WTC11 (cell line): Measurements from ENCODE around the gene ISG20L2. TPM values are rescaled to one million over a fixed set of nuclear protein-coding genes. Genes with fewer than 3 reads are reported as not detected.

Experiments
- ATAC-seq: fragments of 200-7000 bp; cut with Tn5 transposase; 2 replicates; pipeline ENCODE4 v1.10.0; 2021; ENCODE audit warnings: mild to moderate bottlenecking, moderate library complexity
- CTCF ChIA-PET: fragments of 300-600 bp; sonication (Branson Sonifier 250); formaldehyde crosslinking; loops from one replicate; lab custom pipeline; 2021; ENCODE audit warnings: antibody characterized with exemption; lab: Charles Lee
- POLR2A ChIA-PET: fragments of 350-600 bp; sonication (Branson Sonifier 250); formaldehyde crosslinking; loops from one replicate; lab custom pipeline; 2021; ENCODE audit warnings: antibody characterized with exemption; lab: Charles Lee
- DNase-seq: peaks from one replicate; pipeline ENCODE4 v3.0.0; 2021; ENCODE audit warnings: low spot score
- H3K27ac Mint-ChIP-seq: 2 replicates; pipeline ENCODE4 v1.8.0; 2021; ENCODE audit warnings: mixed read lengths
- H3K27me3 Mint-ChIP-seq: 2 replicates; pipeline ENCODE4 v1.8.0; 2021; ENCODE audit warnings: low read depth, mild to moderate bottlenecking, moderate library complexity, mixed read lengths
- H3K36me3 Mint-ChIP-seq: 2 replicates; pipeline ENCODE4 v1.8.0; 2021; ENCODE audit warnings: mixed read lengths
- H3K4me1 Mint-ChIP-seq: 2 replicates; pipeline ENCODE4 v1.8.0; 2022; ENCODE audit warnings: mixed read lengths
- H3K4me3 Mint-ChIP-seq: 2 replicates; pipeline ENCODE4 v1.8.0; 2021; ENCODE audit warnings: mild to moderate bottlenecking, moderate library complexity, mixed read lengths
- H3K9me3 Mint-ChIP-seq: 2 replicates; pipeline ENCODE4 v1.8.0; 2021; ENCODE audit warnings: mixed read lengths
- AFF4 ChIP-seq: sonication (generic); formaldehyde crosslinking; IDR thresholded peaks from 2 replicates; pipeline ENCODE4 v1.8.1; 2023; ENCODE audit warnings: mild to moderate bottlenecking, missing genetic modification reagents, borderline replicate concordance
- CBFB ChIP-seq: sonication (generic); formaldehyde crosslinking; IDR thresholded peaks from 2 replicates; pipeline ENCODE4 v1.8.1; 2022; ENCODE audit warnings: mild to moderate bottlenecking, low read depth, missing genetic modification reagents
- CTCF ChIP-seq: fragments of 200-600 bp; IDR thresholded peaks from 2 replicates; pipeline ENCODE4 v1.8.0; 2022; ENCODE audit warnings: antibody characterized with exemption
- E2F1 ChIP-seq: sonication (generic); formaldehyde crosslinking; IDR thresholded peaks from 2 replicates; pipeline ENCODE4 v1.8.0; 2022; ENCODE audit warnings: mild to moderate bottlenecking, missing genetic modification reagents
- GRHL2 ChIP-seq: fragments of 250-450 bp; sonication (Bioruptor Pico); IDR thresholded peaks from 2 replicates; pipeline ENCODE4 v1.8.0; 2022; ENCODE audit warnings: mild to moderate bottlenecking, moderate library complexity; ENCODE audit not compliant: insufficient replicate concordance, severe bottlenecking
- IRF1 ChIP-seq: sonication (generic); formaldehyde crosslinking; IDR thresholded peaks from 2 replicates; pipeline ENCODE4 v1.8.0; 2023; ENCODE audit warnings: missing genetic modification reagents
- MYBL2 ChIP-seq: sonication (generic); formaldehyde crosslinking; IDR thresholded peaks from 2 replicates; pipeline ENCODE4 v1.8.1; 2023; ENCODE audit warnings: mild to moderate bottlenecking, moderate library complexity, missing genetic modification reagents
- ZMAT4 ChIP-seq: fragments of 250-450 bp; sonication (Bioruptor Pico); IDR thresholded peaks from 2 replicates; pipeline ENCODE4 v1.9.0; 2021; ENCODE audit warnings: mild to moderate bottlenecking
- ZNF232 ChIP-seq: sonication (generic); formaldehyde crosslinking; IDR thresholded peaks from 2 replicates; pipeline ENCODE4 v1.8.0; 2022; ENCODE audit warnings: mild to moderate bottlenecking, missing genetic modification reagents
- ZNF396 ChIP-seq: fragments of 250-450 bp; sonication (Bioruptor Pico); IDR thresholded peaks from 2 replicates; pipeline ENCODE4 v1.8.0; 2021; ENCODE audit warnings: mild to moderate bottlenecking, moderate library complexity, borderline replicate concordance
- total RNA-seq: library from RNA; stranded (reverse); gene quantifications from 3 replicates; pipeline ENCODE4 v1.2.3, GENCODE V29; 2021
- TF ChIP-seq, protein P1 (sequence below): sonication (generic); formaldehyde crosslinking; conservative IDR thresholded peaks from 2 replicates; pipeline ENCODE4 v1.8.1; 2023; ENCODE audit warnings: mild to moderate bottlenecking, low read depth, missing genetic modification reagents, moderate library complexity
- TF ChIP-seq, protein P2 (sequence below): sonication (generic); formaldehyde crosslinking; IDR thresholded peaks from 2 replicates; pipeline ENCODE4 v1.8.1; 2022; ENCODE audit warnings: missing genetic modification reagents, borderline replicate concordance
- TF ChIP-seq, protein P3 (sequence below): sonication (generic); formaldehyde crosslinking; IDR thresholded peaks from 2 replicates; pipeline ENCODE4 v1.8.0; 2022; ENCODE audit warnings: mild to moderate bottlenecking, missing genetic modification reagents

ISG20L2 gene
- total RNA-seq, 1 experiment from 2014 or later: 43.8 TPM

GRCh38 chr1:156742017-156742416 is 13.5 kb upstream of the ISG20L2 start:
- H3K27me3 Mint-ChIP-seq: no peaks in the 10 kb centered on the region; the same call in 1 of the 2 replicates
- ChIA-PET POLR2A (interaction anchor here (1.5 to 2.1 kb wide), 2 partner anchors 25 to 49 kb away, joined by 5 to 21 read pairs; partner anchors contain the start of gene PRCC), CTCF (interaction anchor here (1.3 to 1.5 kb wide), 3 partner anchors 25 to 118 kb away, joined by 7 to 23 read pairs (median 8); partner anchors contain the start of gene PRCC)
- no peak for DNase-seq
- peaks cover 33% of the 10 kb centered on the region for H3K36me3 Mint-ChIP-seq
- H3K4me1 Mint-ChIP-seq: peaks cover 32% of the 10 kb centered on the region
- peak overlapping the region; percentile 100 for H3K27ac Mint-ChIP-seq
- no peak for TF ChIP-seq E2F1 (CRISPR knock-in tag)
- TF ChIP-seq, protein P1, sequence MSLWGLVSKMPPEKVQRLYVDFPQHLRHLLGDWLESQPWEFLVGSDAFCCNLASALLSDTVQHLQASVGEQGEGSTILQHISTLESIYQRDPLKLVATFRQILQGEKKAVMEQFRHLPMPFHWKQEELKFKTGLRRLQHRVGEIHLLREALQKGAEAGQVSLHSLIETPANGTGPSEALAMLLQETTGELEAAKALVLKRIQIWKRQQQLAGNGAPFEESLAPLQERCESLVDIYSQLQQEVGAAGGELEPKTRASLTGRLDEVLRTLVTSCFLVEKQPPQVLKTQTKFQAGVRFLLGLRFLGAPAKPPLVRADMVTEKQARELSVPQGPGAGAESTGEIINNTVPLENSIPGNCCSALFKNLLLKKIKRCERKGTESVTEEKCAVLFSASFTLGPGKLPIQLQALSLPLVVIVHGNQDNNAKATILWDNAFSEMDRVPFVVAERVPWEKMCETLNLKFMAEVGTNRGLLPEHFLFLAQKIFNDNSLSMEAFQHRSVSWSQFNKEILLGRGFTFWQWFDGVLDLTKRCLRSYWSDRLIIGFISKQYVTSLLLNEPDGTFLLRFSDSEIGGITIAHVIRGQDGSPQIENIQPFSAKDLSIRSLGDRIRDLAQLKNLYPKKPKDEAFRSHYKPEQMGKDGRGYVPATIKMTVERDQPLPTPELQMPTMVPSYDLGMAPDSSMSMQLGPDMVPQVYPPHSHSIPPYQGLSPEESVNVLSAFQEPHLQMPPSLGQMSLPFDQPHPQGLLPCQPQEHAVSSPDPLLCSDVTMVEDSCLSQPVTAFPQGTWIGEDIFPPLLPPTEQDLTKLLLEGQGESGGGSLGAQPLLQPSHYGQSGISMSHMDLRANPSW (CRISPR knock-in tag): no peak
- TF ChIP-seq IRF1 (CRISPR knock-in tag): no peak
- TF ChIP-seq, protein P2, sequence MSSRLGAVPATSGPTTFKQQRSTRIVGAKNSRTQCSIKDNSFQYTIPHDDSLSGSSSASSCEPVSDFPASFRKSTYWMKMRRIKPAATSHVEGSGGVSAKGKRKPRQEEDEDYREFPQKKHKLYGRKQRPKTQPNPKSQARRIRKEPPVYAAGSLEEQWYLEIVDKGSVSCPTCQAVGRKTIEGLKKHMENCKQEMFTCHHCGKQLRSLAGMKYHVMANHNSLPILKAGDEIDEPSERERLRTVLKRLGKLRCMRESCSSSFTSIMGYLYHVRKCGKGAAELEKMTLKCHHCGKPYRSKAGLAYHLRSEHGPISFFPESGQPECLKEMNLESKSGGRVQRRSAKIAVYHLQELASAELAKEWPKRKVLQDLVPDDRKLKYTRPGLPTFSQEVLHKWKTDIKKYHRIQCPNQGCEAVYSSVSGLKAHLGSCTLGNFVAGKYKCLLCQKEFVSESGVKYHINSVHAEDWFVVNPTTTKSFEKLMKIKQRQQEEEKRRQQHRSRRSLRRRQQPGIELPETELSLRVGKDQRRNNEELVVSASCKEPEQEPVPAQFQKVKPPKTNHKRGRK: no peak
- TF ChIP-seq ZMAT4: no peak
- no peak for TF ChIP-seq AFF4 (CRISPR knock-in tag)
- TF ChIP-seq ZNF396: no peak
- TF ChIP-seq CBFB (CRISPR knock-in tag): no peak
- no peak for TF ChIP-seq ZNF232 (CRISPR knock-in tag)
- TF ChIP-seq, protein P3, sequence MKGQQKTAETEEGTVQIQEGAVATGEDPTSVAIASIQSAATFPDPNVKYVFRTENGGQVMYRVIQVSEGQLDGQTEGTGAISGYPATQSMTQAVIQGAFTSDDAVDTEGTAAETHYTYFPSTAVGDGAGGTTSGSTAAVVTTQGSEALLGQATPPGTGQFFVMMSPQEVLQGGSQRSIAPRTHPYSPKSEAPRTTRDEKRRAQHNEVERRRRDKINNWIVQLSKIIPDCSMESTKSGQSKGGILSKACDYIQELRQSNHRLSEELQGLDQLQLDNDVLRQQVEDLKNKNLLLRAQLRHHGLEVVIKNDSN: no peak
- TF ChIP-seq MYBL2 (CRISPR knock-in tag): no peak
- TF ChIP-seq CTCF: no peak
- TF ChIP-seq GRHL2 (CRISPR knock-in tag): no peak
- ATAC-seq: no peak
- H3K4me3 Mint-ChIP-seq: peak overlapping the region; percentile 90
- no peaks in the 10 kb centered on the region for H3K9me3 Mint-ChIP-seq
